A673 (cell line): ENCODE results near the gene DNAH2. TPM values are rescaled to one million over a fixed set of nuclear protein-coding genes. Genes with fewer than 3 reads are reported as not detected.

ENCODE experiments used
- BruUV-seq: library from RNA; stranded (reverse); fragments of 400-500 nt; replicated peaks from 2 replicates; lab custom pipeline; 2021; lab: Mats Ljungman, UMichigan
- CTCF ChIA-PET: fragments of 300-600 bp; sonication (Branson Sonifier 250); formaldehyde crosslinking; loops from one replicate; lab custom pipeline; 2022; ENCODE audit warnings: antibody characterized with exemption; lab: Charles Lee
- POLR2A ChIA-PET: fragments of 300-600 bp; sonication (Branson Sonifier 250); formaldehyde crosslinking; loops from one replicate; lab custom pipeline; 2022; ENCODE audit warnings: antibody characterized with exemption; ENCODE audit not compliant: low non-redundant PET; lab: Charles Lee
- DNase-seq: peaks from one replicate; pipeline ENCODE4 v3.0.0-alpha.2; 2015; ENCODE audit warnings: low spot score
- H3K27ac ChIP-seq: fragments of 200-600 bp; sonication (generic); 2 replicates; pipeline ENCODE4 v1.5.1; 2016; ENCODE audit warnings: mixed run types, low read depth, mild to moderate bottlenecking, mixed read lengths, antibody characterized with exemption, low read length; ENCODE audit not compliant: poor library complexity, severe bottlenecking
- H3K27me3 ChIP-seq: fragments of 200-600 bp; sonication (generic); replicated peaks from 2 replicates; pipeline ENCODE4 v1.6.1; 2017; ENCODE audit warnings: mixed run types, low read depth, mild to moderate bottlenecking, mixed read lengths, antibody characterized with exemption, low read length; ENCODE audit not compliant: insufficient read depth, poor library complexity
- H3K36me3 ChIP-seq: fragments of 200-600 bp; sonication (generic); 2 replicates; pipeline ENCODE4 v1.6.1; 2016; ENCODE audit warnings: mixed run types, mild to moderate bottlenecking, mixed read lengths, antibody characterized with exemption, low read length; ENCODE audit not compliant: insufficient read depth, poor library complexity, severe bottlenecking
- H3K4me1 ChIP-seq: fragments of 200-600 bp; sonication (generic); 2 replicates; pipeline ENCODE4 v1.6.1; 2017; ENCODE audit warnings: mixed run types, mild to moderate bottlenecking, mixed read lengths, antibody characterized with exemption, low read length; ENCODE audit not compliant: insufficient read depth, poor library complexity, severe bottlenecking
- H3K4me3 ChIP-seq: fragments of 200-600 bp; sonication (generic); 2 replicates; pipeline ENCODE4 v1.5.1; 2016; ENCODE audit warnings: low read depth, mixed run types, mild to moderate bottlenecking, mixed read lengths, low read length; ENCODE audit not compliant: poor library complexity, severe bottlenecking
- H3K9me3 ChIP-seq: fragments of 200-600 bp; sonication (generic); 2 replicates; pipeline ENCODE4 v1.6.1; 2016; ENCODE audit warnings: mixed run types, low read depth, mild to moderate bottlenecking, mixed read lengths, antibody characterized with exemption, low read length; ENCODE audit not compliant: poor library complexity, severe bottlenecking
- EZH2 ChIP-seq: fragments of 200-600 bp; sonication (generic); IDR thresholded peaks from 2 replicates; pipeline ENCODE4 v1.6.1; 2017; ENCODE audit warnings: borderline replicate concordance, low read depth, mild to moderate bottlenecking, mixed read lengths, antibody characterized with exemption, low read length; ENCODE audit not compliant: poor library complexity, severe bottlenecking
- intact Hi-C: fragments of 100-400 bp; cut with micrococcal nuclease; formaldehyde crosslinking; loops from one replicate; pipeline ENCODE4 v1.10.0; 2022; ENCODE audit not compliant: unreplicated experiment
- total RNA-seq: library from RNA; stranded (reverse); gene quantifications from 2 replicates; pipeline ENCODE4 v1.2.3, GENCODE V29; 2021
- TF ChIP-seq, protein P1 (sequence below): fragments of 300-800, 200-600 bp; sonication (generic); conservative IDR thresholded peaks from 2 replicates; pipeline ENCODE4 v1.5.1; 2017; ENCODE audit warnings: low read depth, mild to moderate bottlenecking, antibody characterized with exemption, low read length, moderate library complexity, mixed read lengths

Gene DNAH2
- total RNA-seq, 1 experiment from 2014 or later, result 0.15 TPM

DNA sequence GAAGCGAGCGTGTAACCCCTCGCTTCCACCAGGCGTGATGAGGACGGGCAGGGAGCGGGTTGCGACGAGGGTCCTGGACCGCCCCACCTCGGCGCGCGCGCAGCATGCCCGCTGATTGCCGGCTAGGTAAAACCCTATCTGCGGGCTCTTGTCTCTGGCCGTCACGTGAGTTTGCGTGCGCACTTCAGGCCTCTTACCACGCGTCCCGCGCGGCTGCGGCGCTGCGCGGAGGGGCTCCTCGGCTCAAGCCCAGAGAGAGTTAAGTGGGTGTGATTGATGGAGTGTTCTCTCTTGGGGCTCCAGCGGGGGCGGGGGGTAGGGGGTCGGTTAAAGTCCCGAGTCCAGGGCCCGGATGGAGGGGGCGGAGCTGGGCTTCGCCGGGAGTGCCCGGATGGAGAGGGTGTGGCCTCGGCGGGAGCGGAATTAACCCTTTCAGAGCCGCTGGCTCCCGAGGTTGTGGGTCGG lies 124.4 kb downstream of the DNAH2 start:
- no TSS peak for BruUV-seq
- H3K9me3 ChIP-seq, result no peaks in the 10 kb centered on the region
- ChIA-PET CTCF (interaction anchor here (1.3 to 1.4 kb wide), 2 partner anchors 15 to 98 kb away, joined by 3 to 4 read pairs; partner anchors contain the start of gene NAA38), POLR2A (interaction anchor here (1.0 kb wide), 1 partner anchor 10 kb away, joined by 3 read pairs; no protein-coding TSS in a partner anchor)
- no peaks in the 10 kb centered on the region for H3K27me3 ChIP-seq
- H3K27ac ChIP-seq, result peak overlapping the region; percentile 97
- no peak for TF ChIP-seq EZH2
- TF ChIP-seq, protein P1, sequence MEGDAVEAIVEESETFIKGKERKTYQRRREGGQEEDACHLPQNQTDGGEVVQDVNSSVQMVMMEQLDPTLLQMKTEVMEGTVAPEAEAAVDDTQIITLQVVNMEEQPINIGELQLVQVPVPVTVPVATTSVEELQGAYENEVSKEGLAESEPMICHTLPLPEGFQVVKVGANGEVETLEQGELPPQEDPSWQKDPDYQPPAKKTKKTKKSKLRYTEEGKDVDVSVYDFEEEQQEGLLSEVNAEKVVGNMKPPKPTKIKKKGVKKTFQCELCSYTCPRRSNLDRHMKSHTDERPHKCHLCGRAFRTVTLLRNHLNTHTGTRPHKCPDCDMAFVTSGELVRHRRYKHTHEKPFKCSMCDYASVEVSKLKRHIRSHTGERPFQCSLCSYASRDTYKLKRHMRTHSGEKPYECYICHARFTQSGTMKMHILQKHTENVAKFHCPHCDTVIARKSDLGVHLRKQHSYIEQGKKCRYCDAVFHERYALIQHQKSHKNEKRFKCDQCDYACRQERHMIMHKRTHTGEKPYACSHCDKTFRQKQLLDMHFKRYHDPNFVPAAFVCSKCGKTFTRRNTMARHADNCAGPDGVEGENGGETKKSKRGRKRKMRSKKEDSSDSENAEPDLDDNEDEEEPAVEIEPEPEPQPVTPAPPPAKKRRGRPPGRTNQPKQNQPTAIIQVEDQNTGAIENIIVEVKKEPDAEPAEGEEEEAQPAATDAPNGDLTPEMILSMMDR, result no peak
- peak overlapping the region; percentile 81 for H3K4me3 ChIP-seq
- peaks cover 44% of the 10 kb centered on the region for H3K4me1 ChIP-seq
- peaks cover 21% of the 10 kb centered on the region for H3K36me3 ChIP-seq
- peak; percentile 96 for DNase-seq
- intact Hi-C loops, result loop anchor here (5.0 kb wide), 1 partner anchor 380 kb away; no protein-coding TSS in a partner anchor

DNA sequence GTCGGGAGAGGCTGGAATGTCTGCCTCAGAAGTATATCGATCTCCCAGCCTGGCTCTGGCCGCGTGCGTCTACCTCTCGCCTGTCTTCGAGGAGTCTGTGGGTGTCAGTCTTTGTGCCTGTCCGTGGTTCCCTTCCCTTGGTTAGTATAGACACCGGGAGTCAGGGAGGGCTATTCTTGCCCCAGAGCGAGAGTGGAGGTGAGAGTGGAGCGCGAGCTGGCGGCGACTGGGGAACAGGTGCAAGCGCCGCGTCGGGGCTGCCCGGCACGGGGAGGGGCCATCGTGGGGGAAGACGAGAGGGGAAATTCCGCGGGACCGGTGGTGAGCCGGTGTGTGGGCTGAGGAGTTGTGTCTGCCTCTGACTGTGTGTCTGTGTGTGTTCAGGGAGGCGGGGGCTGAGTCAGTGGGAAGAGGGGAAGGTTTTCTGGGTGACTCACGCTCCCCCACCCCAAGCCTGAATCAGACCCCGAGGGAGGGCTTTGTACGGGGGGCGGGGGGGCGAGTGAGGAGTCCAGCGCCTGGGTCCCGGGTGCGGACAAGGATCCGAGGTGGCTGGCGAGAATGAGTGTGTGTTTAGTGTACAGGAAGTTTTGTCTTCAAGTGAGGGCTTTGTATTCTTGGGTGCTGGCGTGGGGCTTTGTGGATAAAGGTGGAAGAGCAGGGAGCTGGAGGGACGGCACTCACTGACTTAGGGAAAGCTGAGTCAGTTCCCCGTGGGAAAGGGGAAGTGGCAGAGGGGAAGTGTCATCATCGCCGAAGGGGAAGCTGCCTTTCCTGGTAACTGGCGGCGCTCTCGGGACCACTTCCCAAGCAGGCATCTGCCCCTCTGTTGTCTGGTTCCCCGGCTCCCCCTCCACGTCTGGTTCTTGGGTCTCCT lies 125.1 kb downstream of the DNAH2 start:
- DNase-seq, result peak; percentile 76
- Histone ChIP-seq H3K27me3 (no peaks in the 10 kb centered on the region), H3K4me3 (peak overlapping the region; percentile 81), H3K36me3 (peaks cover 26% of the 10 kb centered on the region), H3K4me1 (peaks cover 40% of the 10 kb centered on the region), H3K27ac (peak overlapping the region; percentile 97), H3K9me3 (no peaks in the 10 kb centered on the region)
- TF ChIP-seq EZH2, result no peak
- TF ChIP-seq, protein P1, result no peak
- POLR2A ChIA-PET, result interaction anchor here (1.0 kb wide), 1 partner anchor 11 kb away, joined by 3 read pairs; no protein-coding TSS in a partner anchor
- CTCF ChIA-PET, result interaction anchor here (1.3 to 1.4 kb wide), 2 partner anchors 14 to 99 kb away, joined by 3 to 4 read pairs; partner anchors contain the start of gene NAA38
- no TSS peak for BruUV-seq
- intact Hi-C loops, result loop anchor here (5.0 kb wide), 1 partner anchor 380 kb away; no protein-coding TSS in a partner anchor

DNA sequence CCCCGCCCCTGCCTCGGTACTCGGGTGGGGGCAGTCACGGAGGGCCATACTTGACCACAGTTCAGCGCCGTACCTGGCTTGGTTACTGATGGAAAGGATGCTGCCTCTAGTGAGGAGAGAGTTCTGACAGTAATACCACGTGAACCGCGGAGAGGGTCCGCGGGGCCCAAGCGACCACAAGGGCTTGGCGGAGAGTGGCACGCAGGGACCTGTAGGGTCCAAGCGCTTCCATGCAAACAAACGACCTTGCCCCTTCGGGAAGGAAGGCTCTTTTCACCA lies 125.7 kb downstream of the DNAH2 start:
- TF ChIP-seq, protein P1, result no peak
- TF ChIP-seq EZH2, result no peak
- CTCF ChIA-PET, result interaction anchor here (1.3 to 1.4 kb wide), 2 partner anchors 14 to 100 kb away, joined by 3 to 4 read pairs; partner anchors contain the start of gene NAA38
- Histone ChIP-seq H3K27ac (peak overlapping the region; percentile 97), H3K36me3 (peaks cover 31% of the 10 kb centered on the region), H3K27me3 (no peaks in the 10 kb centered on the region), H3K4me3 (peak overlapping the region; percentile 81), H3K4me1 (peaks cover 38% of the 10 kb centered on the region), H3K9me3 (no peaks in the 10 kb centered on the region)
- POLR2A ChIA-PET, result no interaction called here
- BruUV-seq, result no TSS peak
- DNase-seq, result no peak
- intact Hi-C loops, result loop anchor here (5.0 kb wide), 1 partner anchor 379 kb away; no protein-coding TSS in a partner anchor
